Bronchial epithelial cell (primary cell): ENCODE results near the gene DNM2. TPM values are rescaled to one million over a fixed set of nuclear protein-coding genes. Genes with fewer than 3 reads are reported as not detected.
"Not testable (repeated sequence)": the region's sequence is repeated elsewhere in the genome, so short reads cannot be mapped to it uniquely, and the experiment has no call there.

Experiments
- DNase-seq: peaks from one replicate; pipeline ENCODE4 v3.0.0-alpha.2; 2010; ENCODE audit warnings: low read depth
- FAIRE-seq: peaks from 2 replicates; lab custom pipeline; 2011; peaks lifted over from hg19 to GRCh38; lab: Jason Lieb, UNC
- H3K27me3 ChIP-seq: 2 replicates; pipeline ENCODE4 v1.5.1; 2011; ENCODE audit warnings: low read length; ENCODE audit not compliant: control insufficient read depth, insufficient read depth
- H3K36me3 ChIP-seq: 2 replicates; pipeline ENCODE4 v1.5.1; 2011; ENCODE audit warnings: low read length; ENCODE audit not compliant: control insufficient read depth, insufficient read depth
- H3K4me3 ChIP-seq: 2 replicates; pipeline ENCODE4 v1.5.1; 2011; ENCODE audit warnings: mild to moderate bottlenecking, low read depth, low read length, control low read depth
- CTCF ChIP-seq: IDR thresholded peaks from 2 replicates; pipeline ENCODE4 v1.5.1; 2011; ENCODE audit warnings: mild to moderate bottlenecking, moderate library complexity, low read length, control low read depth, inconsistent platforms; ENCODE audit not compliant: insufficient read depth, severe bottlenecking
- total RNA-seq: library from RNA; depleted of rRNA; stranded (reverse); fragments of >200 nt; gene quantifications from 2 replicates; pipeline ENCODE4 v1.2.1, GENCODE V29; 2014

Gene DNM2
- total RNA-seq, 1 donor from 2014 or later = 68.4 TPM

DNA sequence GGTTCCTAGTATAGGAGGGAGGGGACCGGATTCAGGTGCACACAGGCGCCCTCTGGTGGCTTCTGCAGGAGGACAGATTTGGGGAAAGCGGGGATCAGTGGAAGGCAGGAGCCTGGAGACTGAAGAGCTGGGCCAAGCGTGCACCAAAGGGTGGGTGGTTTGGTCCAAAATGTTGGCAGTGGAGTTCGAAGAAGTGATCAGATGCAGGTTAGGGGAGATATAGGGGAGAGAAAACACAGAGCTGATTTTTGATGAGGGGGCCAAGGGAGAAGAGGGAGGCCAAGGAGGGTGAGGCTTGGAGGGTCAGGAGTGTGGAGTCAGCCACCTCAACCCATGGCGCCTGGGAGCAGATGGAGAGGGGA is 146.6 kb downstream of the DNM2 start:
- Histone ChIP-seq H3K27me3 (no peaks in the 10 kb centered on the region), H3K36me3 (no peaks in the 10 kb centered on the region), H3K4me3 (no peak overlapping the region)
- peak; percentile 94 for TF ChIP-seq CTCF
- no peak for FAIRE-seq
- DNase-seq = peak; percentile 57

DNA sequence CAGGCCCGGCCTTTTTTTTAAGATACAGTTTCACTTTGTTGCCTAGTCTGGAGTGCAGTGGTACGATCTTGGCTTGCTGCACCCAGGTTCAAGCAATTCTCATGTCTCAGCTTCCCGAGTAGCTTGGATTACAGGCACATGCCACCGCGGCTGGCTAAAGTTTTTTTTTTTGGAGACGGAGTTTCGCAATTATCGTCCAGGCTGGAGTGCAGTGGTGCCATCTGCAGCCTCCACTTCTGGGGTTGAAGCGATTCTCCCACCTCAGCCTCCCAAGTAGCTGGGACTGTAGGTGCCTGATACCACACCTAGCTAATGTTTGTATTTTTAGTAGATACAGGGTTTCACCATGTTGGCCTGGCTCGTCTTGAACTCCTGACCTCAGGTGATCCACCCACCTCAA is 148.6 kb downstream of the DNM2 start:
- DNase-seq (no peak), FAIRE-seq (no peak)
- H3K27me3 ChIP-seq = no peaks in the 10 kb centered on the region
- TF ChIP-seq CTCF = no peak
- no peak overlapping the region for H3K4me3 ChIP-seq
- no peaks in the 10 kb centered on the region for H3K36me3 ChIP-seq

- H3K36me3 ChIP-seq = no peaks in the 10 kb centered on the region
- DNase-seq (no peak), FAIRE-seq (no peak)
- no peak for TF ChIP-seq CTCF
- no peak overlapping the region for H3K4me3 ChIP-seq
- no peaks in the 10 kb centered on the region for H3K27me3 ChIP-seq
Observed at GRCh38 chr19:10868872-10869547, 151.1 kb downstream of the DNM2 start.

DNA sequence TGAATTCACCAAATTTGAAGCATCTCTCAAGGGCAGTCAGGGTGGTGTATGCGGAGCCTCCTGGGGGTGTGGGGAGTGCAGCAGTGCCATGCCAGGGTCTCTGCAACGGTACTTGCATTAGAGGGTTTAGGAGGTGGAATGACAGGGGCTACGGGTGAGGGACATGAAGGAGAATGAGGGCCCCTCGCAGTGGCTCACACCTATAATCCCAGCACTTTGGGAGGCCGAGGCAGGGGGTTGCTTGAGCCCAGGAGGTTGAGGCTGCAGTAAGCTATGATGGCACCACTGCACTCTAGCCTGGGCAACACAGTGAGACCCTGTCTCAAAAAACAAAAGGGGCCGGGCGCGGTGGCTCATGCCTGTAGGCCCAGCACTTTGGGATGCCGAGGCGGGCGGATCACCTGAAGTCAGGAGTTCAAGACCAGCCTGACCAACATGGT is 152.0 kb downstream of the DNM2 start:
- not testable (repeated sequence) for H3K36me3 ChIP-seq, FAIRE-seq, DNase-seq, H3K27me3 ChIP-seq, H3K4me3 ChIP-seq

DNA sequence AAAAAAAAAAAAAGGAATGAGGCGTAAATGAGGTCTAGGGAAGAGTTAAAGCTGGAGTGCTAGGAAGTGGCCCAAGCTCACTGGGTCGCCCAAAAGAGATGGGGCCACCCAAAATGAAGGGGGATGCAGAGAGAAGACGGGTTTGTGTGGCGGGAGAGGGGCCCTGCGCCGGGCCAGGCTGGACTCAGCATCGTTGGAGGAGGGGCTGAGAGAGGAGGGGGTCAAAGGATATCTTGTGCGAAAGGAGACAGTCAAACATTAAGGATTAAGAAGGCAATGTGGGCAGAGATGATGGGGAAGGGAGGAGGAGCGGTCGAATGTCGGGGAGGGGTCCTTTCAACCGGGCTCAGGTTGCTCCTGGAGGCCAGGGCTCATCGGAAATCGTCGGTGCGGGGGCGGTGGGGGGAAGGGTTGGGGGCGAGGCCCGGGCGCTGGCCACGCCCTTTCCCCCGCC is 152.6 kb downstream of the DNM2 start:
- no peaks in the 10 kb centered on the region for H3K36me3 ChIP-seq
- DNase-seq = no peak

DNA sequence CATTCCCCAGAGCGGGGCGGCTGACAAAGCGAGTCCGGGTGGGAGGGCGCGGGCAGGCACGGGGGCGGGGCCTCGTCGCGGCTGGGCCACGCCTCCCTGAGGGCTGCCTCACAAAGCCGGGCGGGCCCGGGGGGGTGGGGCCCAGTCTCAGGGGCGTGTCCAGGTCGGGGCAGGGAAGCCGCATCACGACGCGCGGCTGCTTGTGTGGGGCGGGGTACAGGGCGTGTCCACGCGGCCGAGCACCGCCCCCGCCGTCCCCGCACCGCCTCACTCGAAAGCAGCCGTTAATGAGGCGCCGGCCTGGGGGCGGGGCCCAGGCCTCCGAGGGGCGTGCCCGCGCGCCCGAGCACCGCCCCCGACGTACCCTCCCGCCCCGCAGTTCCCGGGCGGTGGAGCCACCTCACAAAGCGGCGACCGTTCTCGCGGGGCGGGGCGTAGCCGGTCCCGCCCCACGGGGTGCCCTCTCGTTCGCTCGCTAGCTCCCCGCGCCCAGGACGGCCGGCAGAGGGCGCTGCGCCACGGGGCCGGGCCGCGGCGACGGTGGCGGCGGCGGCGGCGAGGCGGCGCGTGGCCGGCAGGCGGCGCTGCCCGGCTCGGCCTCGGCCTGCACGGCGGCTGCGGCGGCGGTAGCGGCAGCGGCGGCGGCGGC is 153.2 kb downstream of the DNM2 start, which contains the start of gene CARM1:
Gene CARM1, plus strand, starts transcription at position 599 of the 649 bp plus-strand sequence. CDS start 150 bp downstream, outside the sequence.
- H3K27me3 ChIP-seq = no peaks in the 10 kb centered on the region
- H3K4me3 ChIP-seq = peak within 1 kb of the TSS; percentile 93
- peak; percentile 73 for TF ChIP-seq CTCF
- no peaks in the 10 kb centered on the region for H3K36me3 ChIP-seq
- DNase-seq (peak; percentile 84), FAIRE-seq (no peak)

More for the DNA sequence above, 152.6 kb downstream of the DNM2 start:
- TF ChIP-seq CTCF = no peak
- peak overlapping the region; percentile 34 for H3K4me3 ChIP-seq
- no peak for FAIRE-seq
- no peaks in the 10 kb centered on the region for H3K27me3 ChIP-seq
